ENCODE measurements around the gene TEX30. TPM values are rescaled to one million over a fixed set of nuclear protein-coding genes. Genes with fewer than 3 reads are reported as not detected.

Gene TEX30
- total RNA-seq, 2 experiments from 2014 or later = 42.3 to 44.8 TPM

DNA sequence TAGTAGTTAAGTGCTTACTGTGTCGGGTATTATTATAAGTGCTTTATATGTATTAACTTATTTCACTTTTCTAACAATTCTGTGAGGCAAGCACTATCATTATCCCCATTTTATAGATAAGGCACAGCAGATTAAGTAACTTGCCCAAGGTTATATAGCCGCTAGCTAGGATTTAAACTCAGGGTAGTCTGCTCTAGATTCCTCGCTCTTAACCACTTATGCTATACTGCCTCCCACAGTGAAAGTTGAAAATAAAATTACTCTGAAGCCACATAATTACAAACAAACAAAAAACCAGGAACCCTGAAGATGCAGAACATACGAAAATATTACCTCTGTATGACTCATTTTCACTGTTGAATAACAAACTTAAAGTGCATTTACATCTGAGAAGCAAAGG, 3.9 kb downstream of the TEX30 start:
- H3K9me3 Mint-ChIP-seq = no peaks in the 10 kb centered on the region
- H3K27me3 Mint-ChIP-seq = no peaks in the 10 kb centered on the region
- no peak overlapping the region for H3K4me3 Mint-ChIP-seq
- DNase-seq = no peak
- H3K4me1 Mint-ChIP-seq = peaks cover 40% of the 10 kb centered on the region
- H3K27ac Mint-ChIP-seq = no peak overlapping the region
- peaks cover 26% of the 10 kb centered on the region for H3K36me3 Mint-ChIP-seq

DNA sequence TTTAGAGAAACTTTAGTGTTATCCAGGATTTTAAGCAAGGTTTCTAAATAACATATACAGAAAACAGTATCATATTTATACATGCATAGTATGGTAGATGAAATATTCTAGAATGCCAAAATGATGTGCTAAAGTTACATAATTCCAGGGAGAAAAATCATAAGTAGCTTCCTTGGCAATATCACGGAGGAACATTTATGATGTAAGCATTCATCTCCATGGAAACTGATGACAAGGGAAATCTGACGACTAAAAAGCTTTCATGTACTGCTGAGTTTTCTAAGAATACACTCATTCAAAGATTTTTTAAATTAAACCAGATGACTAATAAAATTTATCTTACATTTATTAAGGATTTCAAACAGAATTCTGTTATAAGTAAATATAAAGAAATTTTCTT, 4.7 kb downstream of the TEX30 start:
- H3K4me1 Mint-ChIP-seq = peaks cover 32% of the 10 kb centered on the region
- H3K27me3 Mint-ChIP-seq = no peaks in the 10 kb centered on the region
- no peak overlapping the region for H3K27ac Mint-ChIP-seq
- H3K4me3 Mint-ChIP-seq = no peak overlapping the region
- no peaks in the 10 kb centered on the region for H3K9me3 Mint-ChIP-seq
- H3K36me3 Mint-ChIP-seq = peaks cover 22% of the 10 kb centered on the region
- DNase-seq = no peak

DNA sequence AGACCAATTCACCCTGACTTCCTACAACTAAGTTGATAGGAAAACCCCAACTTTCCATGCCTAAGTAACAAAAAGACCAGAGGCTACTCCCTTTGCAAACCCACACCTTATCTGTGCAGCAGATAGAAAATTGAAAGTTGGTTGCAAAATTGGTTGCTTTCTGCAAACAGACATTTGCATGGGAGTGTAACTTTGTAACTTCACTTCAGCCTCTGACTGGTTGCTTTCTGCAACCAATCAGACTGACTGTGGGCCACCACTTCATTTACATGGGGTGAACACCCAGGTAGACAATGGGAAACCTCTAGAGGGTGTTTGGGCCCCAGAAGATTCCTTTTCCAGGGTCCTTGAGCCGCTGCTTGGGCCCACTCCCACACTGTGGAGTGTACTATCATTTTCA, 9.8 kb downstream of the TEX30 start:
- Mint-ChIP-seq H3K4me1 (peaks cover 2% of the 10 kb centered on the region), H3K36me3 (peaks cover 8% of the 10 kb centered on the region), H3K4me3 (no peak overlapping the region), H3K9me3 (no peaks in the 10 kb centered on the region), H3K27me3 (no peaks in the 10 kb centered on the region), H3K27ac (no peak overlapping the region)
- DNase-seq = no peak

DNA sequence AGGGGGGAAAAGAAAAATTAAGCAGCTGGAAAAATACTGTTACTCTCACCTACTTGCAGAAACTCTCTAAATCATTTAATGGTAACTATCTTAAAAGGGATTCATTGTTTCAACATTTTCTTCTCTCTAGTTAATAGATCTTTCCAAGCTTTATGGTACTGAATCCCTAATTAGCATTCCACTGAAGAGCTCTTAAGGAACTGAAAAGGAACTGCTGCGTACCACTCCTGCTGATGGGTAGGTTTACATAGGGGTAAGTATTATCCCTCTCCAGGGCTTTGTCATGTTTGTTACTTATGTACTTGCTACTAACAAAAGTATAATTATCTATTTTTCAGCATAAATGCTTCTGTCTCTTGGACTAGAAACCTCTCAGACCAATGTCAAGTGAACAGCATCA, 12.5 kb downstream of the TEX30 start:
- peaks cover 2% of the 10 kb centered on the region for H3K36me3 Mint-ChIP-seq
- no peaks in the 10 kb centered on the region for H3K9me3 Mint-ChIP-seq
- H3K4me3 Mint-ChIP-seq = no peak overlapping the region

DNA sequence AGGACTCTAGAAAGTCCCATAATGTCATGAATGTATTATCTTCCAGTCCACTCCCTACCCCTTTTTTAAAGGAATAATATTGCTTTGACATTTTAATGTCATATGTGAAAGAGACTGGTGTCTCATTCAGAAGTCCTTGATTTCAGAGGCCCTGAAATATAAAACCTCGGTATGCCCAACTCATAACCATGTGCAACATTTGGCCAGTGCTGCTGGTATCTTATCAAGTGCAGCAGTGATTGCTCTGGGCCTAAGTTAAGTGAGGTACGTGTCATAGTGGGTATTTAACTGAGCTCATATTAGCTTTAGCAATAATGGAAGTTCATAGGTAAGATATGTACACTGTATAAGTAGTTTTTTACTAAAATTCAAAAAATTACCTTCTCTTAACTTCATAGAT, 14.7 kb downstream of the TEX30 start:
- no peak for DNase-seq
- no peak overlapping the region for H3K27ac Mint-ChIP-seq
- H3K9me3 Mint-ChIP-seq = no peaks in the 10 kb centered on the region
- H3K36me3 Mint-ChIP-seq = peaks cover 2% of the 10 kb centered on the region
- no peaks in the 10 kb centered on the region for H3K4me1 Mint-ChIP-seq
- no peaks in the 10 kb centered on the region for H3K27me3 Mint-ChIP-seq
- no peak overlapping the region for H3K4me3 Mint-ChIP-seq

More for the DNA sequence above, 12.5 kb downstream of the TEX30 start:
- DNase-seq = no peak
- Mint-ChIP-seq H3K27ac (no peak overlapping the region), H3K4me1 (no peaks in the 10 kb centered on the region), H3K27me3 (no peaks in the 10 kb centered on the region)

DNA sequence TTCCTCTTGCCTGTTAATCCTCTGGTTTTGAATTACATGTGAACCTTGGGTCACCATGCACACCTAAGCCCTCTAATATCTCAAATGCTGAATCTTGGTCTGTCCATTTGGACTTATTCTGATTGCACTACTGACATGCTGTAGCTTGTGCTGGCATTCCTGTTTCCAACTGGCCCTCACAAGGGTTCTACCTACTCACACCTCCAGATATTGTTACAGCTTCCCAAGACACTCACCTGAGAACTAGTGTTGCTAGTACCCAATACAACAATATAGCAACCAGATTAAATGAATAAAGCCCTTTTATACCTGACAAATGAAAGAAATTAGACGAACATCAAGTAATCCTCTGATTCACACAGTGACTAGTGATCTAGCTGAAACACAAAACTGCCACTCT, 16.6 kb downstream of the TEX30 start:
- Mint-ChIP-seq H3K36me3 (peaks cover 2% of the 10 kb centered on the region), H3K27me3 (no peaks in the 10 kb centered on the region), H3K4me1 (no peaks in the 10 kb centered on the region), H3K27ac (no peak overlapping the region), H3K9me3 (peaks cover 2% of the 10 kb centered on the region), H3K4me3 (no peak overlapping the region)
- no peak for DNase-seq

DNA sequence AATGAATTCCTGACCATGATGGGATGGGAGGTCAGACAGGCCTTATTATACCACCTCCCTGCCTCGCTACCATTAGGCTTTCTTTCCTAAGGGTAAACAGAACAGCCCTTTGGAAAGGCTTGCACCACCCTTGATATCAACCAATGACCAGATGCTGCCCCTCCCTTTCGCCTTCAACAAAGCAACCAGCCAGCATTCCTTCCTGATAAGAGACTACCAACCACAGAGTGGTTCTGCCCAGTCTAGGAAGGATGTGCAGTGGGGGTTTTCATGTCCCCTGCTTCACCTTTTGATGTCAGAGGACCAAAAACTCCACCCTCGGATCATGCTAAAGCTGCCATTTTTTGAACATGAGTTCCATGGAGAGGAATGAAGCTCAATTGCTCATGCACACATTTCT, 21.7 kb downstream of the TEX30 start:
- no peak for DNase-seq
- Mint-ChIP-seq H3K4me3 (no peak overlapping the region), H3K27me3 (peaks cover 6% of the 10 kb centered on the region), H3K36me3 (peaks cover 11% of the 10 kb centered on the region), H3K4me1 (no peaks in the 10 kb centered on the region), H3K27ac (no peak overlapping the region), H3K9me3 (peaks cover 3% of the 10 kb centered on the region)

DNA sequence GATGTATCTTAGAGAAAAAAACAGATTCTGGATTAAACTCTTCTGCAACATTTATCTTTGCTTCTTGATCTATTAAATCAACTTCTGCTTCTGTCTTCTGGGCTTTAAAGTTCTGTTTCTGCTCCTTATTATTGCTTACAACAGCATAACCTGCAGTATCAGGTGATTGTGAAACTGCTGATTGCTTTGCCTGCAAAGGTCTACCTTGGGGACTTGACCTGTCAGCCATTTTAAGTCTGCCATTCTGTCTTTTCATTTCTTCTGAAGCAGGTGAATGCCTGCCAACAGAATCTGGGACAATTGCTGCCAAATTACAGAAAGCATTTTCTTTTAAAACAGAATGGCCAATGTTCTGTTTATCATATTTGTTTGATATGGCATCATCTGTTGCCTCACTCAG, 31.1 kb downstream of the TEX30 start:
- no peak for DNase-seq
- Mint-ChIP-seq H3K4me3 (no peak overlapping the region), H3K27me3 (peaks cover 25% of the 10 kb centered on the region), H3K4me1 (no peaks in the 10 kb centered on the region), H3K36me3 (peaks cover 4% of the 10 kb centered on the region), H3K27ac (no peak overlapping the region), H3K9me3 (peaks cover 14% of the 10 kb centered on the region)

DNA sequence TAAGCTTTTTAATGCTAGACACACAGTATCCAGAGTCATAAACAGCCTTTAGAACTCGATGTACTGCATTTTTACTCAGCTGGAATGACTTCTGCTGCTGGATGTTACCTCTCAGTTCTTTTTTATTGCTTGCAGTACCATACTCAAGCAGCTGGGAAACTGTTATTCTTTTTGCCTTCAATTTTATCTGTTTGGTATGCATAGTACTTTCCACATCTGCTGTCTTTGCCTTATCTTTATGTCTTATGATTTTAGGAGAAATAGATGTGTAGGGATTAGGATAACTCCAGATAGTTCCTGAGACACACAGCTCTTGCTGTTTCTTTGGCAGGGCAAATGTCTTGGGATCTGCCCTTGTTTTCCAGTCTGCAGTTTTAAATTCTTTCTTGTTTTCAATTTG, 31.5 kb downstream of the TEX30 start:
- peaks cover 4% of the 10 kb centered on the region for H3K36me3 Mint-ChIP-seq
- no peak overlapping the region for H3K4me3 Mint-ChIP-seq
- no peak for DNase-seq
- H3K4me1 Mint-ChIP-seq = no peaks in the 10 kb centered on the region
- peaks cover 14% of the 10 kb centered on the region for H3K9me3 Mint-ChIP-seq
- peaks cover 25% of the 10 kb centered on the region for H3K27me3 Mint-ChIP-seq
- H3K27ac Mint-ChIP-seq = no peak overlapping the region

DNA sequence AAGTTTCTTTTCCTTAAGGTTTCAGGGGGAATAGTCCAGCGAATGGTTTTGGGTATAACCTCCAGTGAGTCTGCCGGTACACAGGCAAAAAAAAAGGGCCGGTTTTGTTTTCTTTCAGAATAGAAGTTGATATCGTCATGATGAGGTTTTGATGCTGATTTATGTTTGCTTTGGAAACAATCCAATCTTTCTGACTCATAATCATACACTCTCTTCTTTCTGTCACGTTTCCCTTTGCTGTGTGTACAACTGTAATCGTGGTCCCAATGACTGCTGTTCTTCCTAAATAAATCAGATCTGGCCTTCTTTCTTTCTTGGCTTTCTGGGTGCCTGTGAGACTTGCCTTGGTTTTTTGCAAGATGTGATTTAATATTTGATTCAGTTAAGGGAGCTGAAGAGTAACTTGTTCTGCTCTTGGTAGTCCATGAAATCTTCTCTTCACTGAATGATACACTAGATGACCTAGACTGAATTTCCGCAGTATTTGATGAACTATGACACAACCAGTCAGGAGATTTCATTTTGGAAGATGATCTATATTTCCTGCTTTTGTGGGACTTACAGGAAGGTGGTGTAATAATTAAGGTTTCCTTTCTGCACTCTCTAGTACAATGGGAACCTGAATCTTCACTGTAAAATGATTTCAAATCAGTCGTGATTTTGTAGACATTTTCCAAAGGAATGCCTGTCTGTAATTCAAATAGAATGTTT, 43.9 kb downstream of the TEX30 start:
- Mint-ChIP-seq H3K27ac (no peak overlapping the region), H3K4me3 (no peak overlapping the region), H3K27me3 (peaks cover 11% of the 10 kb centered on the region), H3K4me1 (peaks cover 3% of the 10 kb centered on the region), H3K9me3 (no peaks in the 10 kb centered on the region), H3K36me3 (no peaks in the 10 kb centered on the region)
- DNase-seq = no peak

DNA sequence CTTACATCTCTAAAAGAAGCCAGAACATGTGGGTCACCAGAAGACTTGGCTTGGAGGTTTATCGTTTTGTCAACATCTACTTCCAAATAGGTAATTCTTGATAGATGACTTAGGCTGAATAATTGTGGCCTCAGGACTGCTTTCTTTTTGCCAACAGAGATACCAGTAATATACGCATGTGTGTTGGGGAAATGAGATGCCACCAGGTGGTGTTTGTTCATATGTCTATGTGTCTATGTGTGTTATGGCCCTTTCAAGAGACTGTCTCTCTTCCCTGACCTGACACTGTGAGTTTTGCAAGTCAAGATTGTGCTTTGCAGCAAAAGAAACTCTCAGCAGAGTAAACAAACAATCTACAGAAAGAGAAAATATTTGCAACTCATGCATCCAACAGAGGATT, 47.2 kb downstream of the TEX30 start:
- H3K27me3 Mint-ChIP-seq = peaks cover 12% of the 10 kb centered on the region
- H3K9me3 Mint-ChIP-seq = no peaks in the 10 kb centered on the region
- no peak for DNase-seq
- no peaks in the 10 kb centered on the region for H3K36me3 Mint-ChIP-seq
- no peak overlapping the region for H3K27ac Mint-ChIP-seq
- peaks cover 3% of the 10 kb centered on the region for H3K4me1 Mint-ChIP-seq
- H3K4me3 Mint-ChIP-seq = no peak overlapping the region

DNA sequence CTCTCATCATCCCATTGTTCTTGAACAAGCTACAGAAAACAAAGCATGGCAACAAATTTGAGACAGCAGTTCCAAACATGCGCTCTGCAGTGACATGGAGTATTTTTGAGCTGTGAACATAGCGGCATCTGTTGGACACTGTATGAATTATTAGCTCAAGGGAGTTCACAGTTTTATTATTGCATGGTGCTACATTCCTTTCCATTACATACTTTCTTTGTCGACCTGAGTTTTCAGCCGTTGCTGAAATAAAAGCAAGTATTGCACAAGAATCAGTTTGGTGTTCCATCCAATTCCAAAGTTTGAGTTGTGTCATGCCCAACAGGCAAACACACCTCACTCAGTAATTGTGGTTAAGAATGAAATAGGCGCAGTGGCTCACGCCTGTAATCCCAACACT, 48.7 kb downstream of the TEX30 start:
- Mint-ChIP-seq H3K9me3 (no peaks in the 10 kb centered on the region), H3K36me3 (no peaks in the 10 kb centered on the region), H3K4me1 (peaks cover 3% of the 10 kb centered on the region), H3K27ac (no peak overlapping the region), H3K27me3 (peaks cover 7% of the 10 kb centered on the region), H3K4me3 (no peak overlapping the region)
- DNase-seq = no peak

DNA sequence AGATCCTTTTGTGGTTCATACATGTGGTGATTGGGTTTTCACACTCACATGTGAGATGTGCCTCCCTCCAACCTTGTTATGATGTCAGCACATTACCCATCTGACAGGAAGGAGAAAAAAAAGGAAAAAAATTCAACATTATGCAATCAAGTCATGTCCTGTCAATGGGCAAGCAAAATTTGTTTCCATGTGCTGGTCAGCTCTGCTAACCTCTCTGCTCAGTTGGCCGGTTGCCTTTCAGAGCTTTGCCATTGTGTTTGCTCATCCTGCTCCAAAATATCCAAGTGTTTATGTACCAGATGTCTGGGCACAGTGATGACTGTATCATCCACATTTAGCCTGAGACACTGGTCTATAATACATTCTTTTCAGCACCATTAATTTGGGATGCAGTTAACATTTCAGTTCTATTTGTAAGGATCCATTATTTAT, 51.8 kb downstream of the TEX30 start:
- Mint-ChIP-seq H3K27me3 (peaks cover 7% of the 10 kb centered on the region), H3K4me3 (no peak overlapping the region), H3K36me3 (no peaks in the 10 kb centered on the region), H3K9me3 (no peaks in the 10 kb centered on the region), H3K4me1 (no peaks in the 10 kb centered on the region), H3K27ac (no peak overlapping the region)
- DNase-seq = no peak

DNA sequence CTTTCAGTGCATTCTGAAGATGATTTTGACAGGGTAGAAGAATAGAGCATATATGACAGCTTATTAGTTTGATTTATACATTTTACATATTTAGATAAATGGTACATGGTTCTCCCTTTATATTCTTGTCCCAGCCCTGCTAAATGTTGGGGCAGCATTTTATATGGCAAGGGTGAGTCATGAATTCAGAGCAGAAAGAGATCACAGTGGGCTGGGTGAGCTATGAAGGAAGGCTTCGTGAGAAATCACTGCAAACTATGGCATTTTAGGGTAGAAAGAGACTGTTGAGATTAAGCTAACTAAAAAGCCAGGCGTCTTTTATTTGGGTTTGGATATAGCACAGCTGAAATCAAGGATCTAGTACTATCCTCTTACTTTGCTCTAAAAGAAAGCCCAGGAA, 54.8 kb downstream of the TEX30 start:
- no peaks in the 10 kb centered on the region for H3K9me3 Mint-ChIP-seq
- no peaks in the 10 kb centered on the region for H3K4me1 Mint-ChIP-seq
- no peak overlapping the region for H3K27ac Mint-ChIP-seq
- H3K4me3 Mint-ChIP-seq = no peak overlapping the region
- H3K36me3 Mint-ChIP-seq = no peaks in the 10 kb centered on the region
- no peak for DNase-seq
- no peaks in the 10 kb centered on the region for H3K27me3 Mint-ChIP-seq
